Measurements from ENCODE around the gene MYL11. TPM values are rescaled to one million over a fixed set of nuclear protein-coding genes. Genes with fewer than 3 reads are reported as not detected.
A peak's percentile ranks its signal among the peaks of the same experiment; 100 is the strongest.

The MYL11 gene
- total RNA-seq, 2 experiments from 2014 or later = 0.87 to 1.2 TPM

- intact Hi-C loops (cut with micrococcal nuclease) = no loop called here
- Mint-ChIP-seq H3K4me1 (ENCODE audit: low read depth) (peaks cover 36% of the 10 kb centered on the region), H3K9me3 (no peaks in the 10 kb centered on the region), H3K27ac (peak overlapping the region; percentile 61), H3K4me3 (no peak overlapping the region), H3K36me3 (ENCODE audit: low read depth) (peaks cover 35% of the 10 kb centered on the region), H3K27me3 (no peaks in the 10 kb centered on the region)
- ATAC-seq = no peak
- CTCF ChIA-PET = no interaction called here
- no peak for DNase-seq
- no peak for TF ChIP-seq CTCF (IDR thresholded peaks at IDR 0.05)
- POLR2A ChIA-PET = no interaction called here
These were observed 25.7 kb upstream of the MYL11 start for GRCh38 chr16:30348929-30349328.

GRCh38 chr16:30349675-30350074, 24.9 kb upstream of the MYL11 start:
- Mint-ChIP-seq H3K9me3 (no peaks in the 10 kb centered on the region), H3K27ac (peak overlapping the region; percentile 81), H3K4me1 (ENCODE audit: low read depth) (peaks cover 41% of the 10 kb centered on the region), H3K27me3 (no peaks in the 10 kb centered on the region), H3K4me3 (no peak overlapping the region), H3K36me3 (ENCODE audit: low read depth) (peaks cover 41% of the 10 kb centered on the region)
- POLR2A ChIA-PET = interaction anchor here (1.4 kb wide), 1 partner anchor 14 kb away, joined by 5 read pairs; no protein-coding TSS in a partner anchor
- intact Hi-C loops (cut with micrococcal nuclease) = no loop called here
- CTCF ChIA-PET = no interaction called here
- DNase-seq = no peak
- no peak for TF ChIP-seq CTCF (IDR thresholded peaks at IDR 0.05)
- no peak for ATAC-seq

- H3K27ac Mint-ChIP-seq = peak overlapping the region; percentile 81
- ChIA-PET POLR2A (interaction anchor here (1.4 kb wide), 1 partner anchor 15 kb away, joined by 5 read pairs; no protein-coding TSS in a partner anchor), CTCF (no interaction called here)
- no peaks in the 10 kb centered on the region for H3K27me3 Mint-ChIP-seq
- DNase-seq = peak; percentile 73
- no peaks in the 10 kb centered on the region for H3K9me3 Mint-ChIP-seq
- ATAC-seq = peak; percentile 62
- peaks cover 41% of the 10 kb centered on the region for H3K36me3 Mint-ChIP-seq (ENCODE audit: low read depth)
- intact Hi-C loops (cut with micrococcal nuclease) = no loop called here
- H3K4me1 Mint-ChIP-seq (ENCODE audit: low read depth) = peaks cover 45% of the 10 kb centered on the region
- H3K4me3 Mint-ChIP-seq = no peak overlapping the region
- no peak for TF ChIP-seq CTCF (IDR thresholded peaks at IDR 0.05)
These were observed 24.3 kb upstream of the MYL11 start for GRCh38 chr16:30350134-30350871.

- no peak for TF ChIP-seq CTCF (IDR thresholded peaks at IDR 0.05)
- H3K9me3 Mint-ChIP-seq = no peaks in the 10 kb centered on the region
These were observed 23.6 kb upstream of the MYL11 start for GRCh38 chr16:30351001-30351441.

More at GRCh38 chr16:30351001-30351441, 23.6 kb upstream of the MYL11 start:
- Mint-ChIP-seq H3K36me3 (ENCODE audit: low read depth) (peaks cover 41% of the 10 kb centered on the region), H3K4me1 (ENCODE audit: low read depth) (peaks cover 50% of the 10 kb centered on the region), H3K27ac (peak overlapping the region; percentile 81), H3K4me3 (no peak overlapping the region), H3K27me3 (no peaks in the 10 kb centered on the region)
- intact Hi-C loops (cut with micrococcal nuclease) = no loop called here
- POLR2A ChIA-PET = interaction anchor here (0.9 to 1.4 kb wide), 4 partner anchors 9 to 59 kb away, joined by 3 to 5 read pairs (median 4); no protein-coding TSS in a partner anchor
- CTCF ChIA-PET = no interaction called here
- no peak for DNase-seq
- ATAC-seq = no peak
